H9 (cell line): ENCODE results near the gene RAP1GAP. TPM values are rescaled to one million over a fixed set of nuclear protein-coding genes. Genes with fewer than 3 reads are reported as not detected.

Source experiments
- DNase-seq: peaks from one replicate; pipeline ENCODE4 v3.0.0-alpha.2; 2017
- H2AFZ ChIP-seq: one replicate; pipeline ENCODE4 v1.6.1; 2013; ENCODE audit warnings: mild to moderate bottlenecking, low read length, control low read depth, moderate library complexity
- H2AK5ac ChIP-seq: 2 replicates; pipeline ENCODE4 v1.6.1; 2013; ENCODE audit warnings: low read length, control low read depth, mixed read lengths; ENCODE audit not compliant: insufficient read length
- H2BK120ac ChIP-seq: one replicate; pipeline ENCODE4 v1.6.1; 2013; ENCODE audit warnings: low read depth, mild to moderate bottlenecking, low read length, control low read depth, inconsistent platforms; ENCODE audit not compliant: poor library complexity, severe bottlenecking
- H2BK12ac ChIP-seq: 2 replicates; pipeline ENCODE4 v1.6.1; 2013; ENCODE audit warnings: low read length, control low read depth, mixed read lengths, low read depth; ENCODE audit not compliant: insufficient read length
- H2BK15ac ChIP-seq: 2 replicates; pipeline ENCODE4 v1.6.1; 2013; ENCODE audit warnings: low read depth, low read length, control low read depth
- H2BK20ac ChIP-seq: one replicate; pipeline ENCODE4 v1.6.1; 2013; ENCODE audit warnings: low read depth, mild to moderate bottlenecking, low read length, control low read depth, inconsistent platforms; ENCODE audit not compliant: poor library complexity, severe bottlenecking
- H2BK5ac ChIP-seq: 2 replicates; pipeline ENCODE4 v1.6.1; 2013; ENCODE audit warnings: low read length, control low read depth, mixed read lengths; ENCODE audit not compliant: insufficient read length
- H3K14ac ChIP-seq: 2 replicates; pipeline ENCODE4 v1.6.1; 2013; ENCODE audit warnings: low read length, control low read depth; ENCODE audit not compliant: insufficient read depth
- H3K18ac ChIP-seq: 2 replicates; pipeline ENCODE4 v1.6.1; 2013; ENCODE audit warnings: low read depth, mild to moderate bottlenecking, mixed read lengths, low read length, control low read depth; ENCODE audit not compliant: insufficient read length
- H3K23ac ChIP-seq: 2 replicates; pipeline ENCODE4 v1.6.1; 2013; ENCODE audit warnings: low read length, control low read depth, mixed read lengths, low read depth; ENCODE audit not compliant: insufficient read length
- H3K23me2 ChIP-seq: 2 replicates; pipeline ENCODE4 v1.6.1; 2013; ENCODE audit warnings: low read depth, mild to moderate bottlenecking, mixed read lengths, low read length, control low read depth; ENCODE audit not compliant: insufficient read length, poor library complexity, severe bottlenecking
- H3K27ac ChIP-seq: 2 replicates; pipeline ENCODE4 v1.5.1; 2013; ENCODE audit warnings: low read length, control low read depth, mixed read lengths, low read depth; ENCODE audit not compliant: insufficient read length
- H3K27me3 ChIP-seq: 2 replicates; pipeline ENCODE4 v1.6.1; 2013; ENCODE audit warnings: low read length, control low read depth, inconsistent platforms; ENCODE audit not compliant: insufficient read depth
- H3K4ac ChIP-seq: 2 replicates; pipeline ENCODE4 v1.6.1; 2013; ENCODE audit warnings: low read depth, mild to moderate bottlenecking, control low read depth, inconsistent platforms, low read length, moderate library complexity
- H3K4me1 ChIP-seq: 2 replicates; pipeline ENCODE4 v1.6.1; 2013; ENCODE audit warnings: low read length, control low read depth, inconsistent platforms; ENCODE audit not compliant: insufficient read depth
- H3K4me2 ChIP-seq: 2 replicates; pipeline ENCODE4 v1.6.1; 2013; ENCODE audit warnings: low read length, control low read depth, mixed read lengths; ENCODE audit not compliant: insufficient read length, insufficient read depth
- H3K56ac ChIP-seq: 2 replicates; pipeline ENCODE4 v1.6.1; 2013; ENCODE audit warnings: low read depth, mild to moderate bottlenecking, mixed read lengths, low read length, control low read depth; ENCODE audit not compliant: insufficient read length
- H3K79me1 ChIP-seq: 2 replicates; pipeline ENCODE4 v1.6.1; 2013; ENCODE audit warnings: low read depth, mild to moderate bottlenecking, moderate library complexity, low read length, control low read depth, inconsistent platforms; ENCODE audit not compliant: insufficient read depth, poor library complexity, severe bottlenecking
- H3K79me2 ChIP-seq: 2 replicates; pipeline ENCODE4 v1.6.1; 2013; ENCODE audit warnings: low read length, control low read depth, inconsistent platforms; ENCODE audit not compliant: insufficient read depth
- H3K9ac ChIP-seq: 2 replicates; pipeline ENCODE4 v1.6.1; 2013; ENCODE audit warnings: low read length, control low read depth, mixed read lengths; ENCODE audit not compliant: insufficient read length; ENCODE audit errors: extremely low read depth
- H3K9me3 ChIP-seq: one replicate; pipeline ENCODE4 v1.6.1; 2013; ENCODE audit warnings: low read depth, low read length, inconsistent platforms; ENCODE audit not compliant: control insufficient read depth
- H3T11ph ChIP-seq: one replicate; pipeline ENCODE4 v1.6.1; 2013; ENCODE audit warnings: mild to moderate bottlenecking, low read length, control low read depth, inconsistent platforms
- H4K20me1 ChIP-seq: one replicate; pipeline ENCODE4 v1.6.1; 2013; ENCODE audit not compliant: control insufficient read depth, insufficient read length, insufficient read depth
- H4K5ac ChIP-seq: 2 replicates; pipeline ENCODE4 v1.6.1; 2013; ENCODE audit warnings: low read depth, mild to moderate bottlenecking, mixed read lengths, low read length, control low read depth; ENCODE audit not compliant: insufficient read length
- H4K8ac ChIP-seq: replicated peaks from 2 replicates; pipeline ENCODE4 v1.6.1; 2013; ENCODE audit warnings: low read length, control low read depth, mixed read lengths, low read depth; ENCODE audit not compliant: insufficient read length
- H4K91ac ChIP-seq: 2 replicates; pipeline ENCODE4 v1.6.1; 2013; ENCODE audit warnings: low read depth, mild to moderate bottlenecking, moderate library complexity, mixed read lengths, low read length, control low read depth; ENCODE audit not compliant: insufficient read length
- H3K27ac Mint-ChIP-seq, 3 experiments: 2 replicates in 2 of 3; 3 replicates in 1 of 3; pipeline ENCODE4 v1.8.0; 2020 to 2021; ENCODE audit warnings: mixed read lengths in 3 of 3, mild to moderate bottlenecking in 1 of 3, moderate library complexity in 1 of 3
- H3K27me3 Mint-ChIP-seq: 2 replicates; pipeline ENCODE4 v1.8.0; 2021; ENCODE audit warnings: low read depth, mild to moderate bottlenecking, moderate library complexity, mixed read lengths
- H3K36me3 Mint-ChIP-seq, 3 experiments: 2 replicates in 2 of 3; 3 replicates in 1 of 3; pipeline ENCODE4 v1.8.0; 2020 to 2021; ENCODE audit warnings: low read depth in 3 of 3, mixed read lengths in 3 of 3; ENCODE audit not compliant: insufficient read depth in 1 of 3
- H3K4me1 Mint-ChIP-seq, 2 experiments: 2 replicates each; pipeline ENCODE4 v1.8.0; 2020; ENCODE audit warnings: mixed read lengths in 2 of 2
- H3K4me3 Mint-ChIP-seq, 2 experiments: 2 replicates in 1 of 2; 3 replicates in 1 of 2; pipeline ENCODE4 v1.8.0; 2020 to 2021; ENCODE audit warnings: mild to moderate bottlenecking in 2 of 2, mixed read lengths in 2 of 2, moderate library complexity in 1 of 2
- H3K9me3 Mint-ChIP-seq, 2 experiments: 2 replicates in 1 of 2; 3 replicates in 1 of 2; pipeline ENCODE4 v1.8.0; 2020; ENCODE audit warnings: mild to moderate bottlenecking in 2 of 2, mixed read lengths in 2 of 2, moderate library complexity in 1 of 2
- CTCF ChIP-seq: fragments of 200-600 bp; sonication (generic); conservative IDR thresholded peaks from 3 replicates; pipeline ENCODE4 v1.8.0; 2021; ENCODE audit warnings: antibody characterized with exemption, mild to moderate bottlenecking
- WGBS: extraction: QIAGEN DNeasy Blood & Tissue Kit; methylation state at CpG from one replicate; pipeline ENCODE4 v1.1.7; 2013; ENCODE audit warnings: missing lambda C conversion rate, low lambda C conversion rate, mixed read lengths; ENCODE audit not compliant: insufficient read length; ENCODE audit errors: extremely low coverage; 5-methylcytosine and 5-hydroxymethylcytosine counted together
- total RNA-seq: library from RNA; stranded (reverse); gene quantifications from 2 replicates; pipeline ENCODE4 v1.2.1, GENCODE V29; 2021

The RAP1GAP gene
- total RNA-seq, 1 experiment from 2014 or later: 7.9 TPM

GRCh38 chr1:21701401-21701800, 32.2 kb upstream of the RAP1GAP start:
- Mint-ChIP-seq H3K4me3 (no peak overlapping the region), H3K36me3 (peaks cover 31 to 63% (median 61%) of the 10 kb centered on the region in 3 experiments; a peak in 6 of 7 replicates), H3K9me3 (no peaks in the 10 kb centered on the region), H3K27me3 (peaks cover 1% of the 10 kb centered on the region; the same call in 1 of the 2 replicates), H3K27ac (no peak overlapping the region), H3K4me1 (peaks cover 8 to 15% of the 10 kb centered on the region in 2 experiments)
- WGBS: no CpG with 5 or more reads among the region's 6 CpGs
- peaks cover 2% of the 10 kb centered on the region for H3K4me1 ChIP-seq
- H3K18ac ChIP-seq: no peak overlapping the region
- no peak overlapping the region for H2BK120ac ChIP-seq
- H2AK5ac ChIP-seq: no peak overlapping the region
- no peak overlapping the region for H4K8ac ChIP-seq
- no peak for TF ChIP-seq CTCF
- no peak overlapping the region for H3K56ac ChIP-seq
- H3K4ac ChIP-seq: no peak overlapping the region
- H3K14ac ChIP-seq: no peak overlapping the region
- no peak overlapping the region for H4K91ac ChIP-seq
- no peaks in the 10 kb centered on the region for H3K9me3 ChIP-seq
- H4K20me1 ChIP-seq: no peaks in the 10 kb centered on the region
- DNase-seq: no peak
- H3K27me3 ChIP-seq: no peaks in the 10 kb centered on the region
- H3K27ac ChIP-seq: no peak overlapping the region
- no peak overlapping the region for H3K23ac ChIP-seq
- H3K9ac ChIP-seq: no peak overlapping the region
- no peak overlapping the region for H2BK20ac ChIP-seq
- H3K79me1 ChIP-seq: no peaks in the 10 kb centered on the region
- no peak overlapping the region for H3K4me2 ChIP-seq
- H4K5ac ChIP-seq: no peak overlapping the region
- H2BK15ac ChIP-seq: no peak overlapping the region
- no peak overlapping the region for H2BK5ac ChIP-seq
- H3K79me2 ChIP-seq: no peaks in the 10 kb centered on the region
- H3T11ph ChIP-seq: no peak overlapping the region
- no peaks in the 10 kb centered on the region for H3K23me2 ChIP-seq
- H2BK12ac ChIP-seq: no peak overlapping the region
- no peak overlapping the region for H2AFZ ChIP-seq
